NCI-H1048 (cell line): ENCODE data around the gene ANAPC5.

Experiments used
- DNase-seq: peaks from one replicate; lab custom pipeline; 2025; lab: John Stamatoyannopoulos, UW

Gene ANAPC5

DNA sequence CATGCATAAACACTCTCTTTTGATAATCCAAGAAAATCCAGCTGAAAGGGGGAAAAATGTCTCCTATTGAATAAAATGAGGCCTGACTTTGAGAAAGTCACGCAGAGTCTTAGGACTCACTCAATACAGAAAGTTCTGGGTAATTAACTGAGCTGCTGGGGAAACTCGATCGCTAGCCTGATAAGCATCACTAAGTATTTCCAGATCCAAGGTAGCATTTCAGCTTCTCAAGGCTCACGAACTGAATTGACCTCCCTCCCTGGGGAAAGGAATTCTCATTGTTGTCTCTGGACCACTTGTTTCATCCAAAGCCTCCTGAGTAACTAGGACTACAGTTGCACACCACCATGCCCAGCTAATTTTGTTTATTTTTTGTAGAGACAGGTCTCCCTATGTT lies 13.8 kb upstream of the ANAPC5 start:
- DNase-seq: no peak

- no peak for DNase-seq
Observed at GRCh38 chr12:121365416-121366062, 13.3 kb upstream of the ANAPC5 start.

DNA sequence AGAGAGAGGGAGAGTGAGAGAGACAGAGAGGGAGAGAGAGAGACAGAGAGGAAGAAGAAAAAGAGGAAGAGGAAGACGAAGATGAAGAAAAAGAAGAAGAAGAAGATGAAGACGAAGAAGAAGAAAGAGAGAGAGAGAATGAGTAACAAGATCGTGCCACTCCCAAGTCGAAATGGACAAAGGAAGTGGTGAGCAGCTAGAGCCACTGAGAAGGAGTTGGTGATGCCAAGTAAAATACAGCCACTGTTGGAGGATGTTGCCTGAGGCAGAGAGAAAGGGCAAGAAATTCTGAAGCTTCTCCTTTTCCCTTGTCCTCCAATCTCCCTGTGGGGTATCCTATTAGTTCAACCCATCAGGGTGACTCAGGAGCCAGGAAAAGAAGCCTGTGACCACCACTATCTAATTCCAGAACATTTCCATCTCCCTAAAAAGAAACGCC lies 12.5 kb upstream of the ANAPC5 start:
- no peak for DNase-seq

DNA sequence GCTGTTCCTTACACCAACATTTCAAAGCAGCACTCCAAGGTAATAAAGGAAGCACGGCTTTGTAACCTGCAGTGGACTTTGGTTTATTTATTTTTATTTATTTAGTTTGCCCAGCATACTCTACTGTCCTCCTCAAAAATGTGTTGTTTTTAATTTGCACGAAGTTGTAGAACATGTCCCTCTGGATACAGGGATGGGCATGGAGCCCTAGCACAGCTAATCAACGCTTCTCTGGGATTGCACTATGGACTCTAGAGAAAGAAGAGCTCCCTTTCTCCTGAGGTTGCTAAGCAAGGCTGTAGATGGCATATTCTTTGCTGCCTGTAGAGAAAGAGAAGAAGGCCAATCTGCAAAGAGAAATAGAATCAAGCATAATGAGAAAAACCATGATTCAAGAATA lies 5.9 kb upstream of the ANAPC5 start:
- no peak for DNase-seq

DNA sequence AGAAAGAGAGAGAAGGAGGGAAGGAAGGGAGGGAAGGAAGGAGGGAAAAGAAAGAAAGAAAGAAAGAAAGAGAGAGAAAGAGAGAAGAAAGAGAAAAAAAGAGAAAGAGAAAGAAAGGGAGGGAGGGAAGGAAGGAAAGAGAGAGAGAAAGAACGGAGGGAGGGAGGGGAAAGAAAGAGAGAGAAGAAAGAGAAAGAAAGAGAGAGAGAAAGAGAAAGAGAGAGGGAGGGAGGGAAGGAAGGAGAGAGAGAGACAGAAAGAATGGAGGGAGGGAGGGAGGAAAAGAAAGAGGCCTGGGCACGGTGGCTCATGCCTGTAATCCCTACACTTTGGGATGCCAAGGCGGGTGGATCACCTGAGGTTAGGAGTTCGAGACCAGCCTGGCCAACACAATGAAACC lies 5.1 kb upstream of the ANAPC5 start:
- no peak for DNase-seq

- no peak for DNase-seq
Observed at GRCh38 chr12:121356657-121357056, 4.4 kb upstream of the ANAPC5 start.

- no peak for DNase-seq
Observed at GRCh38 chr12:121355818-121356217, 3.6 kb upstream of the ANAPC5 start.

DNA sequence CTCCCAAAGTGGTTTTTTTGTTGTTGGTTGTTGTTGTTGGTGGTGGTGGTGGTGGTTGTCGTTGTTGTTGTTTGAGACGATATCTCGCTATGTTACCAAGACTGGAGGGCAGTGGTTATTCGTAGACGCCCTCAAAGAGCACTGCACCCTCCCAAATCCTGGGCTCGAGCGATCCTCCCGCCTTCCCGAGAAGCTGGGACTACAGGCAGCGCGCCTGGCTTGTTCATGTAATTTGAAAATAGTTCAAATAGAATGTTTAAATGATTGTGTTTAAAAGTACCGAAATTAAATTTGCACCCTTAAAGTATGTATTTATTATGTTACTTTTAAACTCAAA lies 439 bp upstream of the ANAPC5 start:
- no peak for DNase-seq

GRCh38 chr12:121346747-121347146 lies 5.5 kb downstream of the ANAPC5 start:
- no peak for DNase-seq

GRCh38 chr12:121345151-121345815 lies 6.9 kb downstream of the ANAPC5 start:
- DNase-seq: no peak

- DNase-seq: no peak
Observed at GRCh38 chr12:121344506-121344905, 7.7 kb downstream of the ANAPC5 start.

DNA sequence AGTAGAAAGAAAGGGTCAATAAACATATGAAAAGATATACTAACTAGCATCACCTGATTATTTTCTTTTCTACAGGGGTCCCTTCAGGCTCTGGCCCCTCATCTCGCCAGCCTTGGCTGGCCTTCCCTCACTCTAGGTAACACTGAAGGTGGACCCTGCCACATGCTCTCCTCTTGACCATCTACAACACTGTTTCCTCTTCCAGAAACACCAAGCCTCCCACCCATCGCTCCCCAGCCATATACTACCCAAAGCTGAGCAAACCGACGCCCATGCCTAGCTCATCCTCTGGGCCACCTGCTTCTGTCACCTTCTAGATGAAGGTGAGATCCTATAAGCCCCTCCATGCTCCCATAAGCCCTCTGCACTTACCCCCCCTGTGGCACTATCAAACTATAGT lies 14.8 kb downstream of the ANAPC5 start:
- no peak for DNase-seq

GRCh38 chr12:121334513-121335343 lies 17.5 kb downstream of the ANAPC5 start:
- peak; percentile 36 for DNase-seq

- no peak for DNase-seq
Observed at GRCh38 chr12:121333747-121334146, 18.5 kb downstream of the ANAPC5 start.

DNA sequence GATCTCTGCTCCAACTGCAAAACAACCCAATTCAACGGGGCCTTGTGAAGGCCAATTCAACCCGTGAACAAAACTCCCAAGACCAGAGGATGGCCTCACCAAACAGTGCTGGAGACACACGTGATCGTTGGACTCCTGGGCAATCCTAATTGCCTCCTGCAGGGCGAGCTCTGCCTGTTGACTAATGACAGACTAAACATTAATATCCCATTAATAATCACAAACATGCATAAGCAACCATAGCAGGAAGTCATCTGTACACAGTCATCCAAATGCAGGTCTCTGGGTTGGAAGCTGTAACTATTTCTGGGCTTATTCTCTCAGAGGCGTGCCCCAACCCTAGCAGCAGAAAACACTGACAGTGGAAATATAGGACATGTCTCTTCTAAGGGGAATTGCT lies 21.0 kb downstream of the ANAPC5 start:
- DNase-seq: no peak

DNA sequence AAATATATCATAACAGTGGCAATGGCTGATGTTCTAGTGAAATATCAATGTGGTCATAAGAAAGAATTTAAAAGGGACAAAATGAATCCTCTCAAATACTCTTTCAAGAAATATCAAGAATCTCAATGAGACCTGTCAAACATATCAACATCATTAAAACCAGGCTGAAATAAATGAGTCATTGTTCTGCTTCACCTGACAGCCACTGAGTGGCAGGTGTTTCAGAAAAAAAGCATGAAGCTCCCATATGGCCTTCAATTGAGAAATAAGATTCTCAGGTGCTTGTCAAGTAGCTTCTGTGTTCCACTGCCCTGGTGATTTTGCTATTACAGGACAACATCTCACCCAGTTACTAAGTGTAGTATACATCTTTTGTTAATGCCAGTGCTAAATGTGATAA lies 21.5 kb downstream of the ANAPC5 start:
- DNase-seq: no peak

GRCh38 chr12:121330195-121330594 lies 22.0 kb downstream of the ANAPC5 start:
- no peak for DNase-seq

- no peak for DNase-seq
Observed at GRCh38 chr12:121328620-121329019, 23.6 kb downstream of the ANAPC5 start.

DNA sequence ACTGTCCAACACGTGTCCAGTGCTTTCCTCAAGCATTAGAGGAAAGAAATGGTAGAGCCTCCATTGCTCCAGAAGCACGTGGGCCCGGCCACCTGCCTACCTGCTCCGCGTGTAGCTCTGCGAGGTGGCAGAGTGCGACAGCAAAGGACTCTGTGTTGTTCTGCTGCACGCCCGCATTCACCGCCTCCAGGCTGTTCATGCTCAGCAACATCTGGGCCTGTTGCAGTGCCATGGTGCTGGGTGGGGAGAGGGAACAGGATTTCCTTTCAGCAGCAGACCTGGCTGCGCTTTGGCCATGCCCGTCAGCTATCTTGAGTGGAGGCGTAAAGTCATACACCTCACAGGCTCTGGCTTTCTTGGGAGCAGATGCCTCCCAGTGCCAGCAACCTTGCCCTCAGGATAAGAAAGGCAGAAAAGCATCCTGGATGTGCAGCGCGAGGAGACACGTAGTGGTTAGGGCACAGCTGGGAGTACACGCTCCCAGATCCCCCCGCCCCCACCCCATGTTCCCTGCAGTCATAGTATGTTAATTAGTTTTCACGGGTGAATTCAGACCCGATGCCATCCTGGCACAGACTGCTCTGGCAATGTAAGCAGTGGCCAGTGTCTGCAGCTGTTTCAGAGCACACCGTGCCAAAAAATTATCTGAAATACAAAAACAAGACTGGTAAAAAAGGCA lies 25.1 kb downstream of the ANAPC5 start:
- DNase-seq: no peak

DNA sequence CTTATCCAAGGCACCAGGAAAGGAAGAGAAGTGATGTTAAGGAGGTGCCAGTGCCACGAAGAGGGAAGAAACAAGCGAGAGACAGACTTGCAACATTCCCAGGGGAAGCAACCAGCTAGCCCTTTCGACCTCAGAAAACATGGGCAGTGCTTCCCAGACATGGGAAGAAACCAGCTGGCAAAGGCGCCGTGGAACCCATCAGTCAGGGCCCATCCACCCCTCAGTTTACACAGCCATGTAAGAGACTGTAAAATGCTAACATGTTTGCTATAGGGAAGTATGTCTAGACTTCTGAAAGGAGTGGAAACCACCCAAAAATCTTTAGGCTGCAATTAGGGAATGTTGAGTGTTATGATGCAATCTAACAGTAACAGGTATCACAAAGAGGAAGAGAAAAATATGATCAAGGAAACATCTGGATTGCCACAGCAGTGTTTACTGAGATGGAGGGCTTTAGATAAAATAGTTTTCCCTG lies 26.3 kb downstream of the ANAPC5 start:
- DNase-seq: no peak

DNA sequence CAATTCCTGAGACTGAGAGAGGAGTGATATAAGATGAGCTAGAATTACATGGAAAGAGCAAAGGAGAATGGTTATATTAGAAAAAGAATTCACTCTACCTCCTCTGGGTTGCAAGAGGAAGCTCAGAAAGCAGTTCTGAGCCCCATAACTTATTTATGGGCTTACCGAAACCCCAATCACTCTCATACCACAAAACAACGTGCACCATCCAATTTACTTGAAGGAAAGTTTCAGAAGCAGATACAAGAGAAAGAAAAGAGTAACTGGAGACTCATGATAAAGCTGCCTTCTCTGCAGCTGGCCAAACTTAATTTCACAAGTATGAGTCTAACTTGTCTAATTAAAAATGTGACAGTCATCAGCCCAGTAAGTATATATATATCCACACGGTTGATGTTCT lies 28.3 kb downstream of the ANAPC5 start:
- DNase-seq: no peak

- DNase-seq: no peak
Observed at GRCh38 chr12:121318121-121318520, 34.1 kb downstream of the ANAPC5 start.

DNA sequence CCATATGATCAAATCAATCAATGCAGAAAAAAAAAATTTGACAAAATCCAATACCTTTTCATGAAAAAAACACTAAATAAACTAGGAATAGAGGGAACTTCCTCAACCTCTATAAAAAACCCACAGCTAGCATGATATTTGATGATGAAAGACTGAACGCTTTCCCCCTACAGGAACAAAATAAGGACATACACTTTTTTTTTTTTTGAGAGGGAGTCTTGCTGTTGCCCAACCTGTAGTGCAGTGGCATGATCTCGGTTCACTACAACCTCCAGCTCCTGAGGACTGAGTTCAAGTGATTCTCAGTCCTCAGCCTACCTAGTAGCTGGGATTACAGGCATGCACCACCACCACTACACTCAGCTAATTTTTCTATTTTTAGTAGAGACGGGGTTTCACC lies 37.8 kb downstream of the ANAPC5 start:
- no peak for DNase-seq
